ENCODE data around the gene MYL12B.

GRCh38 chr18:3218819-3219218, 43.1 kb upstream of the MYL12B start:
- TF ChIP-seq CTCF (IDR thresholded peaks at IDR 0.05; ENCODE audit: control extremely low read depth in 1 of 3, insufficient read depth in 1 of 3, low read depth in 1 of 3, low read length in 3 of 3) (no peak), POLR2AphosphoS5 (IDR thresholded peaks at IDR 0.05; ENCODE audit: low read depth, low read length) (no peak), GABPA (IDR thresholded peaks at IDR 0.05; ENCODE audit: borderline replicate concordance, insufficient read depth, low read length) (no peak), TBP (IDR thresholded peaks at IDR 0.05; ENCODE audit: low read depth, low read length) (no peak), BRCA1 (IDR thresholded peaks at IDR 0.05; ENCODE audit: low read depth, low read length) (no peak), TAF7 (optimal IDR thresholded peaks at IDR 0.05; ENCODE audit: borderline replicate concordance, low read depth, low read length) (no peak), EZH2 (IDR thresholded peaks at IDR 0.05; ENCODE audit: low read depth, low read length, severe bottlenecking) (no peak), USF2 (IDR thresholded peaks at IDR 0.05; ENCODE audit: low read length) (no peak), ZNF274 (IDR thresholded peaks at IDR 0.05; ENCODE audit: borderline replicate concordance, extremely low read depth, low read length) (no peak), SP1 (IDR thresholded peaks at IDR 0.05; ENCODE audit: low read depth, low read length) (no peak), CHD2 (IDR thresholded peaks at IDR 0.05; ENCODE audit: low read length) (no peak), TAF1 (IDR thresholded peaks at IDR 0.05; ENCODE audit: low read depth, low read length) (no peak), CREB1 (IDR thresholded peaks at IDR 0.05) (no peak)

Data from H1 (cell line).